ENCODE results near the gene ENKD1. TPM values are rescaled to one million over a fixed set of nuclear protein-coding genes. Genes with fewer than 3 reads are reported as not detected.

The ENKD1 gene
- total and polyA plus RNA-seq, 2 donors (not counting 1 experiment from before 2014, with no cell fraction given) = 13.3 to 14.3 TPM

DNA sequence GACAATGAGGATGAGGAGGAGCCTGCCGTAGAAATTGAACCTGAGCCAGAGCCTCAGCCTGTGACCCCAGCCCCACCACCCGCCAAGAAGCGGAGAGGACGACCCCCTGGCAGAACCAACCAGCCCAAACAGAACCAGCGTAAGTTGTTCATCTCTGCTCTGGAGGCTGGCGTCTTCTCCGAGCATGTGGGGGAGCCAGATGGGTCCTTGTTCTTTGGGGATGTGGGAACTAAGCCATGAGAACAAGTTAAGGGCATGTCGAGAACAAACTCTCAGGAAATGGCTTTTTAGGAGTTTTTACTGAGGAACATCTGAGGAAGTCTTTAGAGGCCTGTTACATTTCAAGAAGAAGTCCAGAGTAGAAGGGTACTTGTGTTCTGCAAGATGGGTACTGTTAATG, 29.8 kb downstream of the ENKD1 start:
- H3K79me2 ChIP-seq (ENCODE audit: control insufficient read depth, insufficient read depth, low read length) = no peaks in the 10 kb centered on the region
- no peaks in the 10 kb centered on the region for H3K4me1 ChIP-seq (ENCODE audit: control insufficient read depth in 2 of 2, insufficient read depth in 2 of 2, low read length in 2 of 2)
- no peak overlapping the region for H3K27ac ChIP-seq (ENCODE audit: low read length in 2 of 2)
- H3K36me3 ChIP-seq (replicated peaks in 1 of 2; ENCODE audit: control extremely low read depth in 1 of 2, control insufficient read depth in 1 of 2, extremely low read depth in 1 of 2, insufficient read depth in 2 of 2, low read length in 1 of 2) = peaks cover 6 to 58% of the 10 kb centered on the region in 2 experiments
- Mint-ChIP-seq H3K4me3 (no peak overlapping the region), H3K27ac (no peak overlapping the region), H3K9me3 (ENCODE audit: insufficient read depth) (no peaks in the 10 kb centered on the region), H3K4me1 (no peaks in the 10 kb centered on the region), H3K27me3 (no peaks in the 10 kb centered on the region)
- DNase-seq (no peak), ATAC-seq (ENCODE audit: low read depth) (no peak)
- no peaks in the 10 kb centered on the region for H3K9me3 ChIP-seq (ENCODE audit: control extremely low read depth in 1 of 3, control insufficient read depth in 2 of 3, insufficient read depth in 1 of 3, low read length in 2 of 3)
- WGBS (ENCODE audit: insufficient coverage) = 100% methylated on average over 4 of the region's 8 CpGs
- H2AFZ ChIP-seq (ENCODE audit: insufficient read depth, low read depth, low read length, poor library complexity, severe bottlenecking) = no peak overlapping the region
- no peak overlapping the region for H3K4me3 ChIP-seq (ENCODE audit: control extremely low read depth in 1 of 5, extremely low read depth in 1 of 5, insufficient read depth in 1 of 5, low read depth in 2 of 5, low read length in 4 of 5)
- ChIA-PET CTCF (interaction anchor here (1.0 kb wide), 1 partner anchor 116 kb away, joined by 3 read pairs; no protein-coding TSS in a partner anchor), POLR2A (no interaction called here)
- H3K9ac ChIP-seq (ENCODE audit: low read length) = no peak overlapping the region
- no peaks in the 10 kb centered on the region for H4K20me1 ChIP-seq (ENCODE audit: control insufficient read depth, insufficient read depth, low read length, poor library complexity, severe bottlenecking)
- TF ChIP-seq, protein P1, sequence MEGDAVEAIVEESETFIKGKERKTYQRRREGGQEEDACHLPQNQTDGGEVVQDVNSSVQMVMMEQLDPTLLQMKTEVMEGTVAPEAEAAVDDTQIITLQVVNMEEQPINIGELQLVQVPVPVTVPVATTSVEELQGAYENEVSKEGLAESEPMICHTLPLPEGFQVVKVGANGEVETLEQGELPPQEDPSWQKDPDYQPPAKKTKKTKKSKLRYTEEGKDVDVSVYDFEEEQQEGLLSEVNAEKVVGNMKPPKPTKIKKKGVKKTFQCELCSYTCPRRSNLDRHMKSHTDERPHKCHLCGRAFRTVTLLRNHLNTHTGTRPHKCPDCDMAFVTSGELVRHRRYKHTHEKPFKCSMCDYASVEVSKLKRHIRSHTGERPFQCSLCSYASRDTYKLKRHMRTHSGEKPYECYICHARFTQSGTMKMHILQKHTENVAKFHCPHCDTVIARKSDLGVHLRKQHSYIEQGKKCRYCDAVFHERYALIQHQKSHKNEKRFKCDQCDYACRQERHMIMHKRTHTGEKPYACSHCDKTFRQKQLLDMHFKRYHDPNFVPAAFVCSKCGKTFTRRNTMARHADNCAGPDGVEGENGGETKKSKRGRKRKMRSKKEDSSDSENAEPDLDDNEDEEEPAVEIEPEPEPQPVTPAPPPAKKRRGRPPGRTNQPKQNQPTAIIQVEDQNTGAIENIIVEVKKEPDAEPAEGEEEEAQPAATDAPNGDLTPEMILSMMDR (IDR thresholded peaks at IDR 0.05) = no peak
- no peak for TF ChIP-seq EZH2 (IDR thresholded peaks at IDR 0.05; ENCODE audit: borderline replicate concordance, insufficient read depth, low read depth, low read length, poor library complexity, severe bottlenecking)
- H3K4me2 ChIP-seq (replicated peaks; ENCODE audit: low read depth, low read length, poor library complexity, severe bottlenecking) = no peak overlapping the region
- no peaks in the 10 kb centered on the region for H3K27me3 ChIP-seq (replicated peaks in 1 of 4; ENCODE audit: control extremely low read depth in 1 of 4, control insufficient read depth in 3 of 4, insufficient read depth in 4 of 4, low read length in 3 of 4)
- intact Hi-C loops (cut with micrococcal nuclease) = no loop called here

DNA sequence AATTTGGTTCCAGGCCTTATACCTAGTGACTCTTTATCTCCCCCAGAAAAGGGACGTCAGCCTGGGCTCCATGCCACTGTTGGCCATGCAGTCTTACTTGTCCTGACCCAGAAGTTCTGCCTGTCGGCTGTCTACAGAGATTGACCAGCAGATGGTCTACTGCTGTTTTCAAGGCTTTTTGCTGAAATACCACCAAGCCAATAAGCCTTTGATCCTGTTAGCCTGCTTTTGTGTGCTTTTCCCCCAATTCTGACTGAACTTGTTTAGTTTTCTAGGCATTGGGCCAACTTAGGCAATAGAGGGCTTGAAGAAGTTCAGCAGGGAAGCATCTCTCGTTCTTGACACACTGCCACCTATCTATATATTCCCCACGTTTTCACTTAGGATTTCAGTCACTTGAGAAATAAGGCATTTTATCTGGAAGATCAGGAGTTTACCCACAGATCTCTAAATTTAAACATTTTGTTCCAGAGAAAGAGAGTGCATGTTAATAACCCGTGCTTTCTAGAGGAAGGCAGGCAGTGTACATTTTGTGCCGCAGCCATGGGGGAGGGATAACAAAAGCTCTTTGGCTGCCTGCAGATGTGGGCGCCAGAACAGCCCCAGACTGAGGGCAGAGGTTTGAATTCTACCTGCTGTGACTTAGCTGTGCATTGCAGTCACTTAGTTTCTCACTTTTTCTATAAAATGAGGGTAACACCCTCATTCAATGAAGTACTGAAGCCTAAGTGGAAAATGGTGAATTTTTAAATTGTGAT, 34.0 kb downstream of the ENKD1 start:
- Histone ChIP-seq H3K9me3 (ENCODE audit: control extremely low read depth in 1 of 3, control insufficient read depth in 2 of 3, insufficient read depth in 1 of 3, low read length in 2 of 3) (no peaks in the 10 kb centered on the region), H3K4me3 (ENCODE audit: control extremely low read depth in 1 of 5, extremely low read depth in 1 of 5, insufficient read depth in 1 of 5, low read depth in 2 of 5, low read length in 4 of 5) (no peak overlapping the region), H3K4me2 (replicated peaks; ENCODE audit: low read depth, low read length, poor library complexity, severe bottlenecking) (no peak overlapping the region), H4K20me1 (ENCODE audit: control insufficient read depth, insufficient read depth, low read length, poor library complexity, severe bottlenecking) (no peaks in the 10 kb centered on the region), H3K27ac (ENCODE audit: low read length in 2 of 2) (no peak overlapping the region), H3K9ac (ENCODE audit: low read length) (no peak overlapping the region), H3K27me3 (replicated peaks in 1 of 4; ENCODE audit: control extremely low read depth in 1 of 4, control insufficient read depth in 3 of 4, insufficient read depth in 4 of 4, low read length in 3 of 4) (no peaks in the 10 kb centered on the region), H3K4me1 (ENCODE audit: control insufficient read depth in 2 of 2, insufficient read depth in 2 of 2, low read length in 2 of 2) (no peaks in the 10 kb centered on the region), H3K36me3 (replicated peaks in 1 of 2; ENCODE audit: control extremely low read depth in 1 of 2, control insufficient read depth in 1 of 2, extremely low read depth in 1 of 2, insufficient read depth in 2 of 2, low read length in 1 of 2) (peaks cover 6 to 75% of the 10 kb centered on the region in 2 experiments), H3K79me2 (ENCODE audit: control insufficient read depth, insufficient read depth, low read length) (peaks cover 3% of the 10 kb centered on the region), H2AFZ (ENCODE audit: insufficient read depth, low read depth, low read length, poor library complexity, severe bottlenecking) (no peak overlapping the region)
- CTCF ChIA-PET = interaction anchor here (1.3 to 2.8 kb wide), 4 partner anchors 9 to 85 kb away, joined by 3 to 9 read pairs (median 4); partner anchors contain the start of gene CARMIL2
- POLR2A ChIA-PET = no interaction called here
- TF ChIP-seq, protein P1 (IDR thresholded peaks at IDR 0.05) = no peak
- TF ChIP-seq EZH2 (IDR thresholded peaks at IDR 0.05; ENCODE audit: borderline replicate concordance, insufficient read depth, low read depth, low read length, poor library complexity, severe bottlenecking) = no peak
- H3K4me1 Mint-ChIP-seq = no peaks in the 10 kb centered on the region
- intact Hi-C loops (cut with micrococcal nuclease) = no loop called here
- WGBS (ENCODE audit: insufficient coverage) = 96% methylated on average over 4 of the region's 7 CpGs
- H3K4me3 Mint-ChIP-seq = no peak overlapping the region
- no peaks in the 10 kb centered on the region for H3K27me3 Mint-ChIP-seq
- DNase-seq (no peak), ATAC-seq (ENCODE audit: low read depth) (no peak)
- H3K9me3 Mint-ChIP-seq (ENCODE audit: insufficient read depth) = no peaks in the 10 kb centered on the region
- no peak overlapping the region for H3K27ac Mint-ChIP-seq

Measured in B cell (primary cell).